Measurements from ENCODE around the gene CELSR2. TPM values are rescaled to one million over a fixed set of nuclear protein-coding genes. Genes with fewer than 3 reads are reported as not detected.

The CELSR2 gene
- total and polyA plus RNA-seq, 8 donors, result 5.9 to 18.0 (median 12.5) TPM

DNA sequence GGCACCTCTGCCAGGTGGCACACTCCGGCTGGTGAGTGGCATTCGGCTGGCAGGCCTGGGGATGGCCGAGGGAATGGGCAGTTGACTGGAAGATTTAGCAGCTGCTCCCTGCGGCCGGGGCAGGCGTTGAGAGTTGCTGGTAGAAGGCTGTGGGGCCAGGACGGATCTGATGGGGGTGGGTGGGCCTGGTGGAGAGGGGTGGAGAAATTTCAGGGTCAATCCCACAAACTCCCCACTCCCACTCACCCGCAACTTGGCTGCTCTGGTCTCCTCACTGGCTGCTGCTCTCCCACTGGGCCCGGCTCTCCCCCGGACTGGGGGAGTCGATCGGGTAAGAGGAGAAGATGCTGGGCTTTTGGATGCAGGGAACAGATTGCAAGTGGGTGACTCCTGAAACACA lies 31.5 kb downstream of the CELSR2 start:
- Histone ChIP-seq H3K27ac (no peak overlapping the region), H3K36me3 (peaks cover 0 to 4% of the 10 kb centered on the region in 2 donors), H3K9me3 (no peaks in the 10 kb centered on the region), H3K4me3 (no peak overlapping the region), H3K27me3 (no peaks in the 10 kb centered on the region), H3K4me1 (peaks cover 31 to 40% of the 10 kb centered on the region in 2 donors)
- ATAC-seq (no peak), DNase-seq (no peak)
- TF ChIP-seq, protein P1, sequence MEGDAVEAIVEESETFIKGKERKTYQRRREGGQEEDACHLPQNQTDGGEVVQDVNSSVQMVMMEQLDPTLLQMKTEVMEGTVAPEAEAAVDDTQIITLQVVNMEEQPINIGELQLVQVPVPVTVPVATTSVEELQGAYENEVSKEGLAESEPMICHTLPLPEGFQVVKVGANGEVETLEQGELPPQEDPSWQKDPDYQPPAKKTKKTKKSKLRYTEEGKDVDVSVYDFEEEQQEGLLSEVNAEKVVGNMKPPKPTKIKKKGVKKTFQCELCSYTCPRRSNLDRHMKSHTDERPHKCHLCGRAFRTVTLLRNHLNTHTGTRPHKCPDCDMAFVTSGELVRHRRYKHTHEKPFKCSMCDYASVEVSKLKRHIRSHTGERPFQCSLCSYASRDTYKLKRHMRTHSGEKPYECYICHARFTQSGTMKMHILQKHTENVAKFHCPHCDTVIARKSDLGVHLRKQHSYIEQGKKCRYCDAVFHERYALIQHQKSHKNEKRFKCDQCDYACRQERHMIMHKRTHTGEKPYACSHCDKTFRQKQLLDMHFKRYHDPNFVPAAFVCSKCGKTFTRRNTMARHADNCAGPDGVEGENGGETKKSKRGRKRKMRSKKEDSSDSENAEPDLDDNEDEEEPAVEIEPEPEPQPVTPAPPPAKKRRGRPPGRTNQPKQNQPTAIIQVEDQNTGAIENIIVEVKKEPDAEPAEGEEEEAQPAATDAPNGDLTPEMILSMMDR (IDR thresholded peaks at IDR 0.05), result no peak
- intact Hi-C loops (cut with DNase I), result no loop called here

DNA sequence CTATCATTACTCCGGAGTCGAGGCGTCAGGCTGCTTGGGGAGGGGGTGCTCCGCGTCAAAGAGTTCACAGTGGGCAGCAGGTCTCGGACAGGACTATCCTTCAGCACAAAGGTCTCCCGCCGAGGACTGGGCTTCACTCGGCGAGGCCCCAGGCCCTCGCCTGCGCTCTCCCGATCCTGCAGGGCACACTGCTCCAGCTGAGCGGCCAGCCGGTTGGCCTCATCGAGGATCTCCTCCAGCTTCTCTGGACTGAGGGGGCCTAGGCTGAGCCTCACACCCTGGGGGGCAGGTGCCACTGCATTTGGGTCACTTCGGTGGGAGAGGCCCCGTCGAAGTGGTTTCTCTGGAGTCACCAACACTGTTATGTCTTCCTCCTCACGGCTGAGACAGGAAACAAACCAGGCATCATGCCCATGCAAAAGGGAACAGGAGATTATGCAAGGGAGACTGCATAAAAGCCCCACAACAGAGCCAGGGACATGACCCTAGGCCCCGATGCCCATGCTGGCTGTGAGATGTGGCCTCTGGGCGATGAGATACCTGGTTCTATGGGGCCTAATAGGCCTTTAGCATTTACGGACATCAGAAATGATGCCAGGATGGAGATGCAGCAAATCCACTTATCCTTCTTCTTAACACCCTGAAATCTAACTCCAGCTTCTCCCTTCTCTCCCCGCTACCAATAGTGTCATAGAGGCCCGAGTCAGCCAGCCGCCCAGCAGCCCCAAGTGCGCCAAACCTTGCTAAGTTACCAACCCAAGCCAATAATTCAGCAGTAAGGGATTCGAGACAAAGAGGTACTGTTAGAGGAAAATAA lies 32.5 kb downstream of the CELSR2 start:
- TF ChIP-seq, protein P1 (IDR thresholded peaks at IDR 0.05), result no peak
- no peaks in the 10 kb centered on the region for H3K9me3 ChIP-seq
- H3K4me3 ChIP-seq, result peak overlapping the region; percentile 50 to 58
- DNase-seq (peak in 1 of 4 donors; percentile 83), ATAC-seq (no peak)
- peaks cover 28 to 40% of the 10 kb centered on the region in 2 donors for H3K4me1 ChIP-seq
- H3K27me3 ChIP-seq, result no peaks in the 10 kb centered on the region
- H3K36me3 ChIP-seq, result peaks cover 0 to 4% of the 10 kb centered on the region in 2 donors
- intact Hi-C loops (cut with DNase I), result no loop called here
- peak overlapping the region in 1 of 2 donors; percentile 86 for H3K27ac ChIP-seq

DNA sequence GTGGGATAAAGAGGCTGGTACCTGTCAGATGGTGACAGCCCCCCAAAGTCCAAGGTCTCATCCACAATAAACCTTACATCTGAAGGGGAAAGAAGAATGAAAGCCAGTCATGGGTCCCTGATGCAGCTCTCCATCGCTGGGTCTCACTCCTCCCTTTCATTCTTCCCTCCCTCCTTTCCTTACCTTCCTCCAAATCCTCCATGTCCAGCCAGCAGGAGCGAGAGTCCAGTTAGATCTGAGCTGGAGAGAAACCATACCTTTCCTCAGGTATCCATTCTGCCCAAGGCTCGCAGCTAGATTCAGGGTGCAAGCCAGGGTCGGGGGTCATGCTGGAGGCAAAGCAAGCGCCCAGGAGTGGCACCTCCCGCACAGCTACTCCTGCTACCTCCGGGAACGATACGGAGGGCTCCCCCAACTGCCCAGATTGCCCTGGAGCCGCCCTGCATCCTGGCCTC lies 33.2 kb downstream of the CELSR2 start:
- Histone ChIP-seq H3K4me3 (peak overlapping the region; percentile 50 to 58), H3K9me3 (no peaks in the 10 kb centered on the region), H3K36me3 (peaks cover 0 to 4% of the 10 kb centered on the region in 2 donors), H3K27me3 (no peaks in the 10 kb centered on the region), H3K4me1 (peaks cover 22 to 34% of the 10 kb centered on the region in 2 donors), H3K27ac (peak overlapping the region; percentile 1 to 86)
- peak; percentile 6 for ATAC-seq
- DNase-seq, result no peak
- TF ChIP-seq, protein P1 (IDR thresholded peaks at IDR 0.05), result no peak
- intact Hi-C loops (cut with DNase I), result no loop called here

DNA sequence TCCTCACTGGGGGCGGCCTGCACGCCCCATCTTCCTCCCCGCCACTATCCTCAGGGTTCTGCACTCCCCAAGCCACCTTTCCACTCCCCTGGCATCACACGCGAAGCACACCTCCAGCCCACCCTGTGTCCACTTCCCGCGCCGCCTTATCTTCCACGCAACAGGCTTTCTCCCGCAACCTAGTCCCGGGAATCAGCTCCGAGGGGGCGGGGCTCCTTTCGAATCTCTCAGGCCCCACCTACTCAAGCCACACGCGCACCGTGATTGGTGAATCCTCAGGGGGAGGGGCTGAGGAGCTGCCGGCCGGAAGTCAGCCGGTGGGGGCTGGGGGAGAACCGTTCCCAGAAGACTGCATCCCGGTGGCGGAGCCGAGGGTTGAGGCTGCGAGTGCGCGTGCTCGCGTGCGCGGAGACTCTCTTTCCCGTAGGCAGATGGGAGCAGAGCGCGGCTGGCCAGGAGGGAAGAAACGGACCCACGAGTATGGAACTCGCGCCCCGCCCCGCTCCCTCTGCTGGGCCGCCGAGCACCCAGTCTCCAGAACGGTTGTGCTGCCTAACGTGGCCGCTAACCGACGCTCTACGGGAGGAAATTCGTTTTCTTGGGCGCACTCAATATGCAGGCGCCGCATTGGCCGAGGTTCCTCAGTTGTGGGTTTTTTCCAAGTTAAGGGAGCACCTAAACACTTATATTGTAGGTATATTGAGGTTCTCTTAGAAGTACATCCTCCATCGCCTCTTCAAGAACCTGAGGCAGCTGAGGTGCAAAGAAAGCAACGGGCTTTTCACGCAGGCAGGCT lies 33.8 kb downstream of the CELSR2 start, which contains the start of gene PSRC1:
PSRC1 (minus strand) TSS at position 194 of the 796 bp plus-strand sequence.
- Histone ChIP-seq H3K9me3 (no peaks in the 10 kb centered on the region), H3K36me3 (peaks cover 0 to 4% of the 10 kb centered on the region in 2 donors), H3K4me3 (peak within 1 kb of the TSS; percentile 50 to 58), H3K27ac (peak within 1 kb of the TSS; percentile 86 to 89), H3K4me1 (peaks cover 18 to 30% of the 10 kb centered on the region in 2 donors), H3K27me3 (no peaks in the 10 kb centered on the region)
- peak; percentile 94 to 98 (median 98) for DNase-seq
- peak; percentile 99 for ATAC-seq
- TF ChIP-seq, protein P1 (IDR thresholded peaks at IDR 0.05), result peak in 1 of 2 donors; percentile 28
- intact Hi-C loops (cut with DNase I), result no loop called here
